HL-60 (cell line): ENCODE results near the gene CNMD.

ENCODE experiments used
- DNase-seq, 2 experiments: peaks; one replicate each; pipeline ENCODE4 v3.0.0-alpha.2; 2010 to 2020; ENCODE audit warnings: low read depth in 1 of 2, low spot score in 1 of 2
- H3K27ac ChIP-seq: fragments of 250-450 bp; sonication (Bioruptor Pico); replicated peaks from 2 replicates; pipeline ENCODE4 v1.5.1; 2020; ENCODE audit warnings: mild to moderate bottlenecking, moderate library complexity
- H3K27me3 ChIP-seq: fragments of 250-450 bp; sonication (Bioruptor Pico); 2 replicates; pipeline ENCODE4 v1.5.1; 2021; ENCODE audit warnings: mild to moderate bottlenecking, moderate library complexity; ENCODE audit not compliant: insufficient read depth, poor library complexity, severe bottlenecking
- H3K4me3 ChIP-seq: replicated peaks from 2 replicates; pipeline ENCODE4 v1.5.1; 2011; ENCODE audit warnings: mild to moderate bottlenecking, control low read depth, low read length; ENCODE audit not compliant: insufficient read depth
- CTCF ChIP-seq: IDR thresholded peaks from one replicate; pipeline ENCODE4 v1.5.1; 2011; ENCODE audit warnings: low read length, control low read depth, inconsistent platforms; ENCODE audit not compliant: insufficient read depth
- GABPA ChIP-seq: IDR thresholded peaks from 2 replicates; pipeline ENCODE4 v1.6.1; 2012; ENCODE audit warnings: low read depth
- POLR2AphosphoS5 ChIP-seq: IDR thresholded peaks from 2 replicates; pipeline ENCODE4 v1.6.1; 2012; ENCODE audit warnings: low read depth
- SPI1 ChIP-seq: IDR thresholded peaks from 2 replicates; pipeline ENCODE4 v1.6.1; 2012; ENCODE audit warnings: low read depth, mild to moderate bottlenecking, borderline replicate concordance
- TF ChIP-seq, protein P1 (sequence below): IDR thresholded peaks from 2 replicates; pipeline ENCODE4 v1.6.1; 2012; ENCODE audit warnings: low read depth; ENCODE audit not compliant: insufficient replicate concordance

The CNMD gene

GRCh38 chr13:52783943-52784342 lies 44.3 kb upstream of the CNMD start:
- Histone ChIP-seq H3K4me3 (no peak overlapping the region), H3K27ac (no peak overlapping the region), H3K27me3 (peaks cover 21% of the 10 kb centered on the region)
- TF ChIP-seq CTCF (no peak), POLR2AphosphoS5 (no peak), SPI1 (no peak), GABPA (no peak)
- TF ChIP-seq, protein P1, sequence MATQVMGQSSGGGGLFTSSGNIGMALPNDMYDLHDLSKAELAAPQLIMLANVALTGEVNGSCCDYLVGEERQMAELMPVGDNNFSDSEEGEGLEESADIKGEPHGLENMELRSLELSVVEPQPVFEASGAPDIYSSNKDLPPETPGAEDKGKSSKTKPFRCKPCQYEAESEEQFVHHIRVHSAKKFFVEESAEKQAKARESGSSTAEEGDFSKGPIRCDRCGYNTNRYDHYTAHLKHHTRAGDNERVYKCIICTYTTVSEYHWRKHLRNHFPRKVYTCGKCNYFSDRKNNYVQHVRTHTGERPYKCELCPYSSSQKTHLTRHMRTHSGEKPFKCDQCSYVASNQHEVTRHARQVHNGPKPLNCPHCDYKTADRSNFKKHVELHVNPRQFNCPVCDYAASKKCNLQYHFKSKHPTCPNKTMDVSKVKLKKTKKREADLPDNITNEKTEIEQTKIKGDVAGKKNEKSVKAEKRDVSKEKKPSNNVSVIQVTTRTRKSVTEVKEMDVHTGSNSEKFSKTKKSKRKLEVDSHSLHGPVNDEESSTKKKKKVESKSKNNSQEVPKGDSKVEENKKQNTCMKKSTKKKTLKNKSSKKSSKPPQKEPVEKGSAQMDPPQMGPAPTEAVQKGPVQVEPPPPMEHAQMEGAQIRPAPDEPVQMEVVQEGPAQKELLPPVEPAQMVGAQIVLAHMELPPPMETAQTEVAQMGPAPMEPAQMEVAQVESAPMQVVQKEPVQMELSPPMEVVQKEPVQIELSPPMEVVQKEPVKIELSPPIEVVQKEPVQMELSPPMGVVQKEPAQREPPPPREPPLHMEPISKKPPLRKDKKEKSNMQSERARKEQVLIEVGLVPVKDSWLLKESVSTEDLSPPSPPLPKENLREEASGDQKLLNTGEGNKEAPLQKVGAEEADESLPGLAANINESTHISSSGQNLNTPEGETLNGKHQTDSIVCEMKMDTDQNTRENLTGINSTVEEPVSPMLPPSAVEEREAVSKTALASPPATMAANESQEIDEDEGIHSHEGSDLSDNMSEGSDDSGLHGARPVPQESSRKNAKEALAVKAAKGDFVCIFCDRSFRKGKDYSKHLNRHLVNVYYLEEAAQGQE, result no peak
- DNase-seq, result no peak

DNA sequence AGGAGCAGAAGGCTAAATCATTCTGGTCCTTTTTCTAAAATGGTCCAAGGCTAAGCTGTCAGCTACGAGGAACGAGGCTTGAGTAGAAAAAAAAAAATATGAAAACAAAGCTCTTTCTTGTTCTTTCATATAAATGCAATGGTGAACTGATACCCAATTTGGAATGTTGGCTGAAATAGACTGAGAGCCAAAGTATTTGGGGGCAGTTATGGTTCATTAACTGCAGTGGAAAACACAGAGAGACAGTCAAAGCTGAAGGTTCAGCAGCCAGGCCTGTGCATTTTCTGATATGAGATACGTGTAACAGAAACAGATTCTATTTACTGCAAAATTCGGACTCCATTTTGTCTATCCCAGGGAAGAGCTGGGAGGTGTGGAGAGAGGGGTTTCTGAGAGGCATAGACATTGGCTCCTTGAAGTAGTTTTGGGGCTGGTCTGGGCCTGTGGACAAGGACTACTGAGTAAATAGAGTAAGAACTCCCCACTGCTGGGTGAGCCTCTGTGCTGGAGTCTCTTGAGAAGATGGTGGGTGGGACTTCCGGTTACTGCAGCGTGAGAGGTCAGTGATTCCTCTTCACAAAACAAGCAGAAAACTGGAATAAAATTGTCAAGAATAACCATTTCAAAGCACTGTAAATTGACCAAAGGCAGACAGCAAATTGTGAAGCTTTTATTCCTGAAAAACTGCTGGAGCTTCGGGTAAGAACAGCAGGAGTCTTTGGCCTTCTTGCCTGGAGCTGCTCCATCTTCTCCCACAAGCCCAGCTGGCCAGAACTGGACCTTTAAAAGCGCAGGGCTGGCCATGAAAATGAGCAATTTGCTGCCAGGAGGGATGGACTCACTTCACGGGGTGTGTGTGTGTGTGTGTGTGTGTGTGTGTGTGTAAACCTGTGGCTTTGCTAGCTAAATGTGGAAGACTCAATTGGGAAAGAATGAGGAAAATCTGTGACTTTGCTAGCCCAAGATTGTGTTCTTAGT lies 43.1 kb upstream of the CNMD start:
- no peak for TF ChIP-seq CTCF
- no peak for TF ChIP-seq POLR2AphosphoS5
- no peak for TF ChIP-seq SPI1
- TF ChIP-seq, protein P1, result no peak
- TF ChIP-seq GABPA, result no peak
- Histone ChIP-seq H3K27me3 (peaks cover 16% of the 10 kb centered on the region), H3K27ac (no peak overlapping the region), H3K4me3 (no peak overlapping the region)
- DNase-seq, result no peak

GRCh38 chr13:52780611-52781010 lies 41.0 kb upstream of the CNMD start:
- DNase-seq, result no peak
- H3K27ac ChIP-seq, result no peak overlapping the region
- TF ChIP-seq, protein P1, result no peak
- no peak for TF ChIP-seq CTCF
- TF ChIP-seq POLR2AphosphoS5, result no peak
- no peak for TF ChIP-seq SPI1
- no peak for TF ChIP-seq GABPA
- peaks cover 5% of the 10 kb centered on the region for H3K27me3 ChIP-seq
- H3K4me3 ChIP-seq, result no peak overlapping the region
